Nephron (organoid): ENCODE results near the gene BMP10.
A peak's percentile ranks its signal among the peaks of the same experiment; 100 is the strongest.
"Not testable (repeated sequence)": the region's sequence is repeated elsewhere in the genome, so short reads cannot be mapped to it uniquely, and the experiment has no call there.

ENCODE experiments used
- H3K27ac Mint-ChIP-seq, 3 experiments: 2 replicates each; pipeline ENCODE4 v1.8.0; 2020; ENCODE audit warnings: mixed read lengths in 3 of 3, mild to moderate bottlenecking in 2 of 3, moderate library complexity in 1 of 3
- H3K27me3 Mint-ChIP-seq: 2 replicates; pipeline ENCODE4 v1.8.0; 2021; ENCODE audit warnings: low read depth, mild to moderate bottlenecking, moderate library complexity, mixed read lengths
- H3K36me3 Mint-ChIP-seq: 2 replicates; pipeline ENCODE4 v1.8.0; 2020; ENCODE audit warnings: low read depth, mixed read lengths
- H3K4me1 Mint-ChIP-seq: 2 replicates; pipeline ENCODE4 v1.8.0; 2020; ENCODE audit warnings: mixed read lengths
- H3K4me3 Mint-ChIP-seq, 3 experiments: 2 replicates each; pipeline ENCODE4 v1.8.0; 2020; ENCODE audit warnings: mild to moderate bottlenecking in 3 of 3, mixed read lengths in 3 of 3, moderate library complexity in 2 of 3
- H3K9me3 Mint-ChIP-seq: 2 replicates; pipeline ENCODE4 v1.8.0; 2020; ENCODE audit warnings: mixed read lengths
- TF ChIP-seq, protein P1 (sequence below), 3 experiments: fragments of 200-600 bp; sonication (generic); IDR thresholded peaks; one replicate each; pipeline ENCODE4 v1.5.0; 2021; ENCODE audit warnings: antibody characterized with exemption in 3 of 3; ENCODE audit not compliant: unreplicated experiment in 3 of 3

The BMP10 gene

GRCh38 chr2:68905116-68905515, 33.9 kb upstream of the BMP10 start:
- Mint-ChIP-seq H3K4me1 (peaks cover 6% of the 10 kb centered on the region), H3K36me3 (no peaks in the 10 kb centered on the region), H3K4me3 (no peak overlapping the region), H3K27ac (no peak overlapping the region), H3K27me3 (peaks cover 6% of the 10 kb centered on the region), H3K9me3 (peaks cover 33% of the 10 kb centered on the region)
- TF ChIP-seq, protein P1, sequence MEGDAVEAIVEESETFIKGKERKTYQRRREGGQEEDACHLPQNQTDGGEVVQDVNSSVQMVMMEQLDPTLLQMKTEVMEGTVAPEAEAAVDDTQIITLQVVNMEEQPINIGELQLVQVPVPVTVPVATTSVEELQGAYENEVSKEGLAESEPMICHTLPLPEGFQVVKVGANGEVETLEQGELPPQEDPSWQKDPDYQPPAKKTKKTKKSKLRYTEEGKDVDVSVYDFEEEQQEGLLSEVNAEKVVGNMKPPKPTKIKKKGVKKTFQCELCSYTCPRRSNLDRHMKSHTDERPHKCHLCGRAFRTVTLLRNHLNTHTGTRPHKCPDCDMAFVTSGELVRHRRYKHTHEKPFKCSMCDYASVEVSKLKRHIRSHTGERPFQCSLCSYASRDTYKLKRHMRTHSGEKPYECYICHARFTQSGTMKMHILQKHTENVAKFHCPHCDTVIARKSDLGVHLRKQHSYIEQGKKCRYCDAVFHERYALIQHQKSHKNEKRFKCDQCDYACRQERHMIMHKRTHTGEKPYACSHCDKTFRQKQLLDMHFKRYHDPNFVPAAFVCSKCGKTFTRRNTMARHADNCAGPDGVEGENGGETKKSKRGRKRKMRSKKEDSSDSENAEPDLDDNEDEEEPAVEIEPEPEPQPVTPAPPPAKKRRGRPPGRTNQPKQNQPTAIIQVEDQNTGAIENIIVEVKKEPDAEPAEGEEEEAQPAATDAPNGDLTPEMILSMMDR (IDR thresholded peaks at IDR 0.05; ENCODE audit: unreplicated experiment in 3 of 3) = no peak

GRCh38 chr2:68901561-68901960, 30.4 kb upstream of the BMP10 start:
- Mint-ChIP-seq H3K27ac (no peak overlapping the region), H3K9me3 (peaks cover 41% of the 10 kb centered on the region), H3K4me3 (no peak overlapping the region), H3K4me1 (no peaks in the 10 kb centered on the region), H3K36me3 (no peaks in the 10 kb centered on the region), H3K27me3 (peaks cover 13% of the 10 kb centered on the region)
- TF ChIP-seq, protein P1 (IDR thresholded peaks at IDR 0.05; ENCODE audit: unreplicated experiment in 3 of 3) = no peak

DNA sequence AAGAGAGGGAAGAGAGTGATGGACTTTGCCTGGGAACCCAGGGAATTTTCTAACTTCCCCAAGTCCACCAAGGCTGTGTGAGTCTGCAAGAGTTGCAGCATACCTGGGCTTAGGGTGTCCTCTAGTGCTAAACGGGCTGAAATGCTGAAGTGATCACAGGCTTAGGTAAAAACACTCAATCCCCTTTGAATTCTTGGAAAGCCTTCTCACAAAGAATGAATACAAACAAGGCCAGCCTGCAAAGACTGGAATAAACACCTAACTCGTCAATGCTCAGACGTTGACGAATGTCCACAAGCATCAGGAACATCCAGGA, 30.0 kb upstream of the BMP10 start:
- Mint-ChIP-seq H3K4me1 (no peaks in the 10 kb centered on the region), H3K9me3 (peaks cover 41% of the 10 kb centered on the region), H3K27me3 (peaks cover 13% of the 10 kb centered on the region), H3K27ac (no peak overlapping the region), H3K4me3 (no peak overlapping the region), H3K36me3 (no peaks in the 10 kb centered on the region)
- TF ChIP-seq, protein P1 (IDR thresholded peaks at IDR 0.05; ENCODE audit: unreplicated experiment in 3 of 3) = no peak

GRCh38 chr2:68900496-68901198, 29.4 kb upstream of the BMP10 start:
- Mint-ChIP-seq H3K36me3 (no peaks in the 10 kb centered on the region), H3K4me3 (no peak overlapping the region), H3K4me1 (no peaks in the 10 kb centered on the region), H3K9me3 (peaks cover 41% of the 10 kb centered on the region), H3K27me3 (peaks cover 11% of the 10 kb centered on the region), H3K27ac (no peak overlapping the region)
- TF ChIP-seq, protein P1 (IDR thresholded peaks at IDR 0.05; ENCODE audit: unreplicated experiment in 3 of 3) = no peak

DNA sequence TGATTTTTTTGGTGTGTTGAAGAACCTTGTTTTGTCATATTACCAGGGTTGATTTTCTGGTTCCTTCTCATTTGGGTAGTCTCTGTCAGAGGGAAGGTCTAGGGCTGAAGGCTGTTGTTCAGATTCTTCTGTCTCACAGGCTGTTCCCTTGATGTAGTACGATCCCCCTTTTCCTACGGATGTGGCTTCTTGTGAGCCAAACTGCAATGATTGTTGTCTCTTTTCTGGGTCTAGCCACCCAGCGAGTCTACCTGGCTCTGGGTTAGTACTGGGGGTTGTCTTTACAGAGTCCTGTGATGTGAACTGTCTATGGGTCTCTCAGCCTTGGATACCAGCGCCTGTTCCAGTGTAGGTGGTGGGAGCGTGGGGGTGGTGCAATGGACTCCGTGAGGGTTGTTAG, 24.8 kb upstream of the BMP10 start:
- not testable (repeated sequence) for H3K4me1 Mint-ChIP-seq, H3K36me3 Mint-ChIP-seq, H3K4me3 Mint-ChIP-seq, H3K27ac Mint-ChIP-seq
- Mint-ChIP-seq H3K27me3 (peaks cover 16% of the 10 kb centered on the region), H3K9me3 (peaks cover 15% of the 10 kb centered on the region)

DNA sequence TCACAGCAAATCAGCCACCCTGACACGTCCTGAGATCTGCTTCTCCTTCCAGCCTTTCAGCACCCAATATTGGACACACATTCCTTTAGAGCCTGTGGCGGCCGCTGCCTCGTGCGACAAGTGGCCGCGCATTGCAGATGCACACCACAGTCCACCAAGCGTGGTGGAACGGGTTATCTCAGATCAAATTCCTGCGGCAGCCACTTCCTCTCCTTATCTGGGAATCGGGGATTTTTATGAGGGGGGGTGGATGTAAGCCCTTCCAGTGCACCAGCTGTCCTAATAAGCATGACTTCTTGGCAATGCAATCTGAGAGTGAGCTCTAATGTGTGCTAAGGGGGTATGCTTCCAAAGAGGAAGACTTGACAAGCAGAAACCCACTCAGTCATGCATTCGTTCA, 18.3 kb upstream of the BMP10 start:
- H3K9me3 Mint-ChIP-seq = peaks cover 6% of the 10 kb centered on the region
- no peak overlapping the region for H3K27ac Mint-ChIP-seq
- H3K36me3 Mint-ChIP-seq = no peaks in the 10 kb centered on the region
- TF ChIP-seq, protein P1 (IDR thresholded peaks at IDR 0.05; ENCODE audit: unreplicated experiment in 3 of 3) = no peak
- peaks cover 18% of the 10 kb centered on the region for H3K4me1 Mint-ChIP-seq
- peak overlapping the region in 1 of 3 experiments; percentile 39 for H3K4me3 Mint-ChIP-seq
- peaks cover 13% of the 10 kb centered on the region for H3K27me3 Mint-ChIP-seq
